Measurements from ENCODE around the gene IL33. TPM values are rescaled to one million over a fixed set of nuclear protein-coding genes. Genes with fewer than 3 reads are reported as not detected.

Gene IL33
- total RNA-seq, 4 donors from 2014 or later: 10.3 to 25.5 (median 20.8) TPM

DNA sequence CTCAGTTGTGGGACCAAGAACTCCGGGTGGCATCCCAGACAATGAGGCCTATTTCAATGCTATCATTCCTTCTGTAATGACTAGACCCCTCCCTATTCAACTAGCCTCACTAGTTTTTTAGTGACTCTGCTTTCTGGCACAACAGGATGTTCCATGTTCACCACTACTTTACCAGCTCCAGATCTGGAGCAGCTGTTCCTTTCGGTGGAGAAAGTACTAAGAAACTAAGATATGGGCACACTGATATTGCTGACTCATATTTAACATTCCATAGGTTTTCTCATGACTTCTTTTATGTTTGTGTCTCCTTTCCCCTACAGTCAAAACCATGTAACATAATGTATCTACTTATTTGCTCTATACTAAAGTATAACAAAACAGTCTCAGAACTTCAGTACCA lies 24.1 kb downstream of the IL33 start:
- TF ChIP-seq CTCF (IDR thresholded peaks at IDR 0.05) (no peak), POLR2A (IDR thresholded peaks at IDR 0.05) (no peak), EP300 (IDR thresholded peaks at IDR 0.05) (no peak)
- WGBS, 2 donors: 93 to 96% methylated on average over 2 of the region's 2 CpGs
- Histone ChIP-seq H3K9me3 (no peaks in the 10 kb centered on the region), H3K4me1 (no peaks in the 10 kb centered on the region), H3K27me3 (no peaks in the 10 kb centered on the region), H3K36me3 (peaks cover 0 to 8% (median 0%) of the 10 kb centered on the region in 3 donors), H3K4me3 (no peak overlapping the region), H3K27ac (no peak overlapping the region)
- no peak for DNase-seq (ENCODE audit: low spot score in 2 of 2)

GRCh38 chr9:6243746-6244145 lies 28.1 kb downstream of the IL33 start:
- H3K27me3 ChIP-seq: no peaks in the 10 kb centered on the region
- H3K4me1 ChIP-seq: no peaks in the 10 kb centered on the region
- TF ChIP-seq CTCF (IDR thresholded peaks at IDR 0.05): no peak
- TF ChIP-seq EP300 (IDR thresholded peaks at IDR 0.05): no peak
- no peak for TF ChIP-seq POLR2A (IDR thresholded peaks at IDR 0.05)
- H3K36me3 ChIP-seq: peaks cover 0 to 8% (median 0%) of the 10 kb centered on the region in 3 donors
- no peaks in the 10 kb centered on the region for H3K9me3 ChIP-seq
- H3K27ac ChIP-seq: no peak overlapping the region
- H3K4me3 ChIP-seq: no peak overlapping the region
- no peak for DNase-seq (ENCODE audit: low spot score in 2 of 2)

- Histone ChIP-seq H3K27me3 (no peaks in the 10 kb centered on the region), H3K4me3 (no peak overlapping the region), H3K9me3 (no peaks in the 10 kb centered on the region), H3K27ac (no peak overlapping the region), H3K4me1 (no peaks in the 10 kb centered on the region), H3K36me3 (peaks cover 0 to 8% (median 0%) of the 10 kb centered on the region in 3 donors)
- no peak for DNase-seq (ENCODE audit: low spot score in 2 of 2)
- TF ChIP-seq CTCF (IDR thresholded peaks at IDR 0.05) (no peak), EP300 (IDR thresholded peaks at IDR 0.05) (no peak), POLR2A (IDR thresholded peaks at IDR 0.05) (no peak)
- WGBS, 2 donors: 59 to 68% methylated on average over 4 of the region's 4 CpGs
Observed at GRCh38 chr9:6247266-6247665, 31.7 kb downstream of the IL33 start.

GRCh38 chr9:6268826-6269397 lies 53.3 kb downstream of the IL33 start:
- TF ChIP-seq EP300 (IDR thresholded peaks at IDR 0.05) (no peak), POLR2A (IDR thresholded peaks at IDR 0.05) (no peak), CTCF (IDR thresholded peaks at IDR 0.05) (no peak)
- H3K27me3 ChIP-seq: no peaks in the 10 kb centered on the region
- H3K36me3 ChIP-seq: peaks cover 0 to 3% (median 0%) of the 10 kb centered on the region in 3 donors
- peaks cover 0 to 18% (median 0%) of the 10 kb centered on the region in 4 donors for H3K4me1 ChIP-seq
- H3K9me3 ChIP-seq: peaks cover 0 to 11% (median 0%) of the 10 kb centered on the region in 4 donors
- H3K27ac ChIP-seq: no peak overlapping the region
- no peak for DNase-seq (ENCODE audit: low spot score in 2 of 2)
- WGBS, 2 donors: 67 to 76% methylated on average over 3 of the region's 3 CpGs
- no peak overlapping the region for H3K4me3 ChIP-seq

DNA sequence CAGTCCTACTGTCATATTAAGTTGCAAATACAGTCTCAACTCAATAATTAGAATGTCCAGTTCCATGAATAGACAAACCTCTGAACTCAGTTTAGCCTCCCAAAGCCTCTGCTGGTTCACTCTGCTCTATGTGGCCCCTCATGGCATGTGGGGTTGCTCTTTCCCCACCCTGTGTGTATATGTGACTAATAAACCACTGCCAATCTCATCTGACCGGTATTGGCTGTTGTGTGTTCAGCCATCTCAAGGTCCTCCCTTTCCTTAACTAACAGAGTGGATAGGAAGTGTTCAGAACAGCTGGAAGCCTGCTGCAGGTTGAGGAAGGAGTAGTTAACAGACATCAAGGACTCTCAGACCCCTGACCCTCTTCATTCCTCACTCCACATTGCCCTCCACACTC lies 55.3 kb downstream of the IL33 start:
- Histone ChIP-seq H3K36me3 (no peaks in the 10 kb centered on the region), H3K4me1 (peaks cover 0 to 18% (median 0%) of the 10 kb centered on the region in 4 donors), H3K27me3 (no peaks in the 10 kb centered on the region), H3K27ac (no peak overlapping the region), H3K4me3 (no peak overlapping the region), H3K9me3 (no peaks in the 10 kb centered on the region)
- DNase-seq (ENCODE audit: low spot score in 2 of 2): no peak
- WGBS, 2 donors: 74 to 100% methylated on average over 1 of the region's 1 CpG
- TF ChIP-seq EP300 (IDR thresholded peaks at IDR 0.05) (no peak), CTCF (IDR thresholded peaks at IDR 0.05) (no peak), POLR2A (IDR thresholded peaks at IDR 0.05) (no peak)

All from tibial nerve (tissue), 4 donors.